ENCODE data around the gene NFATC1.

Gene NFATC1

GRCh38 chr18:79405781-79406575 lies 10.2 kb downstream of the NFATC1 start:
- no peak for DNase-seq

- DNase-seq = no peak
These were observed 11.0 kb downstream of the NFATC1 start for GRCh38 chr18:79406708-79407107.

GRCh38 chr18:79409313-79409712 lies 13.6 kb downstream of the NFATC1 start:
- DNase-seq = no peak

- no peak for DNase-seq
These were observed 14.5 kb downstream of the NFATC1 start for GRCh38 chr18:79410171-79410641.

GRCh38 chr18:79410731-79411613 lies 15.2 kb downstream of the NFATC1 start:
- no peak for DNase-seq

GRCh38 chr18:79411614-79412526 lies 16.1 kb downstream of the NFATC1 start:
- peak; percentile 27 for DNase-seq

- DNase-seq = no peak
These were observed 17.3 kb downstream of the NFATC1 start for GRCh38 chr18:79413025-79413424.

GRCh38 chr18:79413426-79413825 lies 17.7 kb downstream of the NFATC1 start:
- no peak for DNase-seq

- no peak for DNase-seq
These were observed 18.2 kb downstream of the NFATC1 start for GRCh38 chr18:79413901-79414300.

GRCh38 chr18:79416022-79416676 lies 20.4 kb downstream of the NFATC1 start:
- DNase-seq = no peak

GRCh38 chr18:79416677-79417052 lies 20.9 kb downstream of the NFATC1 start:
- DNase-seq = no peak

GRCh38 chr18:79418236-79418635 lies 22.5 kb downstream of the NFATC1 start:
- no peak for DNase-seq

GRCh38 chr18:79418642-79419041 lies 22.9 kb downstream of the NFATC1 start:
- DNase-seq = no peak

- no peak for DNase-seq
These were observed 24.5 kb downstream of the NFATC1 start for GRCh38 chr18:79420033-79420745.

- no peak for DNase-seq
These were observed 25.6 kb downstream of the NFATC1 start for GRCh38 chr18:79421275-79421857.

GRCh38 chr18:79422022-79422782 lies 26.5 kb downstream of the NFATC1 start:
- DNase-seq = no peak

GRCh38 chr18:79422783-79423165 lies 27.0 kb downstream of the NFATC1 start:
- DNase-seq = no peak

GRCh38 chr18:79423211-79424007 lies 27.7 kb downstream of the NFATC1 start:
- DNase-seq = no peak

- no peak for DNase-seq
These were observed 28.4 kb downstream of the NFATC1 start for GRCh38 chr18:79424008-79424565.

Measured in NCI-H345 (cell line).